OCI-M2 (cell line): ENCODE measurements around the gene MRNIP.
"Not testable (repeated sequence)": the region's sequence is repeated elsewhere in the genome, so short reads cannot be mapped to it uniquely, and the experiment has no call there.

Experiments
- DNase-seq: peaks from one replicate; lab custom pipeline; 2025; ENCODE audit not compliant: unreplicated experiment; lab: John Stamatoyannopoulos, UW

MRNIP gene

GRCh38 chr5:179872055-179872827 lies 13.6 kb upstream of the MRNIP start:
- DNase-seq = no peak

GRCh38 chr5:179871533-179871932 lies 12.9 kb upstream of the MRNIP start:
- not testable (repeated sequence) for DNase-seq

- DNase-seq = no peak
Measured at GRCh38 chr5:179870952-179871351, 12.3 kb upstream of the MRNIP start.

- DNase-seq = no peak
Measured at GRCh38 chr5:179870403-179870903, 11.8 kb upstream of the MRNIP start.

GRCh38 chr5:179869641-179870402 lies 11.2 kb upstream of the MRNIP start:
- DNase-seq = no peak

DNA sequence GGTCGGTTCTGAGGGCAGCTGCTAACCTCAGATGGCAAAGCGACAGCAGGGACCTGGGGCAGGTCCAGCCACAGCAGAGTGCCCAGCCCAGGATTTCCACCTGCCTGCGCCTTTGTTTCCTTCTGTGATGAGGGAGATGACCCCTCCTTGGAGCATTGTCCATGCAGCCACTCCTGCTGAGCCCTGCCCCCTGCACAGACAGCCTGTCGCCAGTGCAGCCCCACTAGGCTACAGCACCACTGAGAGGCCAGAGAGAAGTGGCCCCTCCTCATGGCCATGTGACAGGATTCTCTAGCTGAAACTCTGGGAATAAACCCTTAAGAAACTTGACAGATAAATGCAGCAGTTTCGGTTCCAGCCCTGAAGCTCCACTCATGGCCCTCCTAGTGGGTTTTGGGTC lies 10.5 kb upstream of the MRNIP start:
- no peak for DNase-seq

DNA sequence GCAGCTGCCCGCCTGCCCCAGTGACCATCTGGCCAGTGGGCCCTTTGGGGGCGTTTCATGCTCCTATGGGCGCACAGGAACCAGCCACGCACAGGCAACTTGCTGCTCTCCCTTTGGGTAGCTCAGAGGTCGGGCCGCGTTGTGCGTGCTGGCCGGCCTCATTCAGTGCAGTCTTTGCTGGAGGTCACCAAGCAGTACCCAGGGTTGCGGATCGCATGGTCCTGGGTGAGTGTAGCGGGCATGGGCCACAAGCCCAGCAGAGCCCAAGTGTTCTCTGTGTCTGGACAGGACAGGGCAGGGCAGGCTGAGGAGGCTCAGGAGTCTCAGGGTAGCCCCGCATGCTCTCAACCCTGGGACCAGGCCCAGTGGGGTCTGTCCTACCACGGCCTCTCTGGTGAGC lies 9.9 kb upstream of the MRNIP start:
- DNase-seq = no peak

DNA sequence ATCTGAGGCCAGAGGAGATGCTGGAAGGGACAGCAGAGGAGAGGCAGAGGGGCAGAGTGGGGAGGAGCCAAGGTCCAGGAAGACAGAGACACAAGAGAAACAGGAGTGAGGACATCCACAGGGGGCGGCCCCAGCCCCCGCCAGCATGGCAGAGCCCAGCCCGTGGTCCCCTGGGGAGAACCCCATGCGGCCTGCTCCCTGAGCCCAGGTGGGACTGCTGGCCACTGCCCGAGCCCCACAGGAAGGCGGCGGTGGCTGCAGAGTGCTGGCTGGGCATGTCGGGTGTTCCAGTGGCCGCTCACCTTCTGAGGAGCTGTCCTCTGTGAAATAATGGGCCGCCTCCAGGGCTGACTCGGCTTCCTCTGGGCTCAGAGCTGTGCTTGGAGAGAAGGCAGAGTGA lies 8.9 kb upstream of the MRNIP start:
- DNase-seq = no peak

- DNase-seq = no peak
Measured at GRCh38 chr5:179867079-179867465, 8.5 kb upstream of the MRNIP start.

- DNase-seq = no peak
Measured at GRCh38 chr5:179866241-179867078, 7.8 kb upstream of the MRNIP start.

GRCh38 chr5:179865491-179866240 lies 7.0 kb upstream of the MRNIP start:
- DNase-seq = no peak

DNA sequence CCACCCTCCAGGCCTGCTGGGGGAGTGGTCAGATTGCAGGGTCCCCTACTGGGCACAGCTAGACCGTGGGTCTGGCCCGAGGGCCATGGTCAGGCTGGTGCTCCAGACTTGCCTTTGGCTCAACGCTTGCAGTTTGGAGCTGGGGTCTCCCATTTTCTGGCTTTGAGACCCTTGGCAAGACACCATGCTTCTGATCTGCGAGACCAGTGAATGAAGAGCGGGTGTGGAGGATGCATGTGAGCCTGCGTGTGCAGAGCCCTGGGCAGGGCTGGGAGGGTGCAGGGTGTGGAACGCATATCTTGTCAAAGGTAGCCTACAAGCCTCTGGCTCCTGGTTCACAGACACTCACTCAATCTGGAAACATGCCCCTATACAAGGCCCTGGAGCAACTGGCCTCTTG lies 6.1 kb upstream of the MRNIP start:
- no peak for DNase-seq

DNA sequence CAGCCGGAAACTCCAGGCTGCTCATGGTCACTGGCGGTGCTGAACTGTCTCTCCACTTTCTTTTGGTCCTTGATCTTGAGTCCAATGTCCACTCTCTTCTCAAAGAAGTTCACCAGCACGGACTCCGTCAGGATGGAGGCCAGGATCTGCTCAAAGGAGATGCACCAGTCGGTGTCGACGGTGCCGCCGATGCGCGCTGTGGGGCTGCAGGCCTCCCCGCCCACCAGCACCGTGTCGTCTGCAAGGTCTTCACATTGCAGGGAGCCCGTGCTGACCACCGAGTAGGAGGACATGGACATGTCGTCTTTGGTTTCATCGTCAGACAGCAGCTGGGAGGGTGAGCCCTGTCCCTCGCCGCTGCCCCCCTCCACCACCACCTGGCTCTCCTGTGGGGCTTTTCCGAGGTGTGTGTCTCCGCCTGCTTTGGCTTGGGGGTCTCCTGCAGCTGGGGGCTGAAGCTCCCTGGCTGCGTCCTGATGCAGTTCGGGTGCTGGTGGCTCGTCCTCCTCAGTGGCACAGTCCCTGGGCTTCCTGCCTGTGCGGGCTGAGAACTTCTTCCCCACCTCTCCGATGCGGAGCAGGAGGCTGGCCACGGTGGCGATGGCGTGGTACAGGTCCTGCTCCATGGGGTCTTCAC lies 5.0 kb upstream of the MRNIP start:
- DNase-seq = no peak

DNA sequence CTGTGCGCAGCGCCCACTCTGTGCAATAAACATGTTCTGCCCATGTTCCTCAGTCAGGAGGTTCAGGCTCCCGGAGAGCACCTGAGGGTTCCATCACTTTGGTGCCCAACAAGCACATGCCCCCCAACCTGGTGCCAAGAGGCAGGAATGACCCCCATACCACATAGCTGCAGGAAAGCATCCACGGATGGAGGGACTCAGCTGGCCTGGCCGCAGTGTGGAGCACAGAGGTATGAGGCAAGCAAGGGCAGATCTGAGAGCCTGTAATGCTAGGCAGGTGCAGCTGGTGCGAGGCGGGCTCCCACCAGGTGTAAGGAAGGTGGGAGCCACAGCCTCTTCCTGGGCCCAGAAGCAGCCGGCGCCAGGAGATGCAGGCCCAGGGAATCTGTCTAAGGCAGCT lies 4.3 kb upstream of the MRNIP start:
- DNase-seq = no peak

GRCh38 chr5:179862296-179862695 lies 3.7 kb upstream of the MRNIP start:
- no peak for DNase-seq

DNA sequence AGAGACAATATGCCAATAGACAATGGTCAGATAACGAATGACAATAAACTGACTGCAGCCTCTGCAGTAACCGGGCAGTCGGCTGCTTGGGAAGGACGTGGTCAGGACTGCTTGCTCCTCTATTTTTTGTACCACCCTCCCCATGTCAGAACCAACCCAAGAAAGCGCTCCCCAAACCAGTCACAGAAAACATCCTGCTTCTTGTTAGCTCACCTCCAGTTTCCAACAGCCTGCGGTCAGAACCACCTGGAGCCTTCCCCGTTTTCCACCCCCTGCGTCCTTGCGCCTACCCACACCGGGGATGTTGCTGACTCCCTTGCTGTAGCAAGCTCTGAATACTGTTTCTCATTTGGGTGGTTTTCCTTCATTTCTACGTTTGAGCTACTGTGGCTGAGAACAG lies 1.7 kb upstream of the MRNIP start:
- DNase-seq = no peak

GRCh38 chr5:179858241-179858585 lies 404 bp downstream of the MRNIP start:
- DNase-seq = no peak

DNA sequence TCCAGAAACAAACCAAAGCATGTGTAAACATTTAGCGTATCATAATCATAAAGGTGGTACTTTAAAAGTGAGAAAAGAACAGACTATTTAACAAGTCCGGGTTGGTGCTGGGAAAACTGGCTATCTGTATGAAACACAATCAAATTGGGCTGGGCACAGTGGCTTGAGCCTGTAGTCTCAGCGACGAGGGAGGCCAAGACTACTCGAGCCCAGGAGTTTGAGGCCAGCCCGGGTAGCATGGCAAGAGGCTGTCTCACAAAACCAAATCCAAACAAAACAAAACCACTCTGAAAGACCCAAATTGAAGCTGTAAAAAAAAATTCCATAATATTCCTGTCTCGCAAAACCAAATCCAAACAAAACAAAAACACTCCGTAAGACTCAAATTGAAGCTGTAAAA lies 4.3 kb downstream of the MRNIP start:
- DNase-seq = no peak

GRCh38 chr5:179852993-179853547 lies 5.5 kb downstream of the MRNIP start:
- DNase-seq = no peak

DNA sequence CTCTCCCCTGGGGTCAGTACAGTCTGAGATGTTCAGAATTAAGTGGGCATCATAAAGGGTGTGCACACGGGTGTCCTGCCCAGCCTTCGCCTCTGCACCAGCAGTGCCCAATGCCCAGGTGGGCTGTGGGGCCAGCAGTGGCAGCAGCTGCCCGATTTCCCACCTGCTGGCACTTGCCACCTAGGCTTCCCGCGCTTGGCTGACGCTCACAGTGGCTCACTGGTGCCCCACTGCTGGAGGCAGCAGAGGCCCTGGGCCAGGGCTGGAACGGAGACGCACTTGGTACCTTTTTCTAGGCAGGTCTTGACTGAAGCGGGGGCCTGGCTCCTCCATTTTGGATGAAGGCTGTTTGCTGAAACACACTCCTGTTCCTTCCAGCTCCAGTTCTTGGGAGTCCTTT lies 17.0 kb downstream of the MRNIP start:
- DNase-seq = no peak
